ENCODE measurements around the gene DPY19L1. TPM values are rescaled to one million over a fixed set of nuclear protein-coding genes. Genes with fewer than 3 reads are reported as not detected.
"Not testable (repeated sequence)": the region's sequence is repeated elsewhere in the genome, so short reads cannot be mapped to it uniquely, and the experiment has no call there.

The DPY19L1 gene
- total RNA-seq, 1 donor from 2014 or later: 46.4 TPM

DNA sequence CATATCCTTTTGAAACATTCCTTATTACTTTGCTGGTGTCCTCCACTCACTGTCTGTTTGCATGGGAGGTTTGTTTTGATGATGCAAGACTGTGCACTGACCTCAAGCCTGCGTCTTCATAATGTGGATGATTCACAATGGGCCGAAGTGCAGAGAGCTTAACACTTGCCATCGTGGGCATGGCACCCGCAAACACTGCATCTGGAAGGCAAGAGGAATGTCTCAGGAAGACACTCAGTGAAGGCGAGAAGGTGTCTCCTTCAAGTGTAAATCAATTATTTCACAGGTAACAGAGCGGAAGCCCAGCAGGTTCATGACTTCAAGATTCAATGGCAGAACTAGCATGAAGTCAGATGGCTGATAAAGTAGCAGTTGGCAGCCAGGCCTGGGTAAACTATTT lies 98.1 kb downstream of the DPY19L1 start:
- no peaks in the 10 kb centered on the region for H3K79me2 ChIP-seq (ENCODE audit: insufficient read depth, low read length)
- TF ChIP-seq, protein P1, sequence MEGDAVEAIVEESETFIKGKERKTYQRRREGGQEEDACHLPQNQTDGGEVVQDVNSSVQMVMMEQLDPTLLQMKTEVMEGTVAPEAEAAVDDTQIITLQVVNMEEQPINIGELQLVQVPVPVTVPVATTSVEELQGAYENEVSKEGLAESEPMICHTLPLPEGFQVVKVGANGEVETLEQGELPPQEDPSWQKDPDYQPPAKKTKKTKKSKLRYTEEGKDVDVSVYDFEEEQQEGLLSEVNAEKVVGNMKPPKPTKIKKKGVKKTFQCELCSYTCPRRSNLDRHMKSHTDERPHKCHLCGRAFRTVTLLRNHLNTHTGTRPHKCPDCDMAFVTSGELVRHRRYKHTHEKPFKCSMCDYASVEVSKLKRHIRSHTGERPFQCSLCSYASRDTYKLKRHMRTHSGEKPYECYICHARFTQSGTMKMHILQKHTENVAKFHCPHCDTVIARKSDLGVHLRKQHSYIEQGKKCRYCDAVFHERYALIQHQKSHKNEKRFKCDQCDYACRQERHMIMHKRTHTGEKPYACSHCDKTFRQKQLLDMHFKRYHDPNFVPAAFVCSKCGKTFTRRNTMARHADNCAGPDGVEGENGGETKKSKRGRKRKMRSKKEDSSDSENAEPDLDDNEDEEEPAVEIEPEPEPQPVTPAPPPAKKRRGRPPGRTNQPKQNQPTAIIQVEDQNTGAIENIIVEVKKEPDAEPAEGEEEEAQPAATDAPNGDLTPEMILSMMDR (IDR thresholded peaks at IDR 0.05; ENCODE audit: insufficient read depth, low read depth, low read length): no peak
- TF ChIP-seq EZH2 (IDR thresholded peaks at IDR 0.05; ENCODE audit: insufficient read depth, low read length): no peak
- Mint-ChIP-seq H3K36me3 (ENCODE audit: low read depth, unreplicated experiment) (peaks cover 9% of the 10 kb centered on the region), H3K9me3 (ENCODE audit: unreplicated experiment) (peaks cover 4% of the 10 kb centered on the region), H3K4me1 (ENCODE audit: low read depth, unreplicated experiment) (peaks cover 10% of the 10 kb centered on the region), H3K4me3 (ENCODE audit: unreplicated experiment) (no peak overlapping the region), H3K27ac (ENCODE audit: unreplicated experiment) (peak overlapping the region; percentile 70), H3K27me3 (ENCODE audit: low read depth, unreplicated experiment) (no peaks in the 10 kb centered on the region)
- H3K36me3 ChIP-seq (ENCODE audit: insufficient read depth, low read length): peaks cover 2% of the 10 kb centered on the region
- H3K4me2 ChIP-seq (ENCODE audit: low read length): peak overlapping the region; percentile 28
- no peaks in the 10 kb centered on the region for H3K27me3 ChIP-seq (ENCODE audit: insufficient read depth, low read length)
- H4K20me1 ChIP-seq (ENCODE audit: insufficient read depth, low read length): no peaks in the 10 kb centered on the region
- no peak overlapping the region for H3K4me3 ChIP-seq (ENCODE audit: insufficient read depth, low read depth, low read length)
- no peak overlapping the region for H3K27ac ChIP-seq (ENCODE audit: low read depth, low read length)
- H3K4me1 ChIP-seq (ENCODE audit: insufficient read depth, low read length): peaks cover 6% of the 10 kb centered on the region
- H3K9ac ChIP-seq (ENCODE audit: low read length): no peak overlapping the region
- DNase-seq (ENCODE audit: low read depth) (peak; percentile 68), FAIRE-seq (no peak)
- H2AFZ ChIP-seq (ENCODE audit: low read depth, low read length): no peak overlapping the region
- no peaks in the 10 kb centered on the region for H3K9me3 ChIP-seq (ENCODE audit: insufficient read depth, low read depth, low read length)

DNA sequence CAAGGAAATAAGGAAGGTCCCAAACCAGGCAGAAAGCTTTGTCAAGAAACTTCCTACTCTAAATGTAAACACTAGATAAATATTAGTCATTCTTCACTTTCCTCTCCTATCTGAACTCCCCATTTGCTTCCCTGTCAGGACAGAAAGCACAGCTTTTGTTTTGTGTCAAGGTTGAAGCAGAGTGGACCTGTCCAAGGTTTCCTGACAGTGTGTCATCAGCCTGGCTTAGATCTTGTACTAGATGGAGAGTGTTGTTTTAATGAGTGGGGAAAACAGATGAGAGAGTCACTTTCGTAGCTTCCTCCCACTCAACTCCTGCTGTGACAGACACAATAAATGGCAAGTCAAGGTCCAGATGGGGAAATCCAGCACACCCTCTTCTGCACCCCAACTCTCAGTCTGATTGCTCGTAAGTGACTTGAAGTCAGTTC lies 101.5 kb downstream of the DPY19L1 start:
- not testable (repeated sequence) for H3K9ac ChIP-seq (ENCODE audit: low read length); H4K20me1 ChIP-seq (ENCODE audit: insufficient read depth, low read length); H3K36me3 ChIP-seq (ENCODE audit: insufficient read depth, low read length); H3K79me2 ChIP-seq (ENCODE audit: insufficient read depth, low read length); H3K27ac ChIP-seq (ENCODE audit: low read depth, low read length); H3K27ac Mint-ChIP-seq (ENCODE audit: unreplicated experiment); H3K9me3 ChIP-seq (ENCODE audit: insufficient read depth, low read depth, low read length); H3K9me3 Mint-ChIP-seq (ENCODE audit: unreplicated experiment); DNase-seq (ENCODE audit: low read depth); H2AFZ ChIP-seq (ENCODE audit: low read depth, low read length); H3K27me3 ChIP-seq (ENCODE audit: insufficient read depth, low read length); H3K27me3 Mint-ChIP-seq (ENCODE audit: low read depth, unreplicated experiment); H3K4me1 Mint-ChIP-seq (ENCODE audit: low read depth, unreplicated experiment); H3K4me1 ChIP-seq (ENCODE audit: insufficient read depth, low read length); H3K4me2 ChIP-seq (ENCODE audit: low read length); H3K4me3 Mint-ChIP-seq (ENCODE audit: unreplicated experiment); H3K4me3 ChIP-seq (ENCODE audit: insufficient read depth, low read depth, low read length)
- peaks cover 20% of the 10 kb centered on the region for H3K36me3 Mint-ChIP-seq (ENCODE audit: low read depth, unreplicated experiment)
- FAIRE-seq: peak; percentile 88

DNA sequence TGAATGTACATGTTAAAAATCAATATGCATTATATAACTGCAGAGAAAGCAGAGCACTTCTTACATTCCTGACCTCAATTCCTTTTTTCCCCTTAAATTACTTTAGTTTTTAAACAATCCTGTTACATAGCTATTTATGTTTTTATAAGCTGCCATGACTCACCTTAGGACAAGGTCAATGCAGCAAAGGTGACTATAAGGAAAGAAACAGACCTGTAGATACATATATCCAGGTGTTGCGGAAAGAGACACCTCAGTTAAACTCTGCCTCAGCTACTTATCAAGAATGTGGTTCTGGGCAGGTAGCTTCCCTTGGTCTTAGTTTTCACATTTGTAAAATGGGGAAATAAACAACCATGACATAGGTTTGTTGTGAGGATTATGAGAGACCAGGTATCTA lies 105.5 kb downstream of the DPY19L1 start:
- TF ChIP-seq, protein P1 (IDR thresholded peaks at IDR 0.05; ENCODE audit: insufficient read depth, low read depth, low read length): no peak
- no peak for TF ChIP-seq EZH2 (IDR thresholded peaks at IDR 0.05; ENCODE audit: insufficient read depth, low read length)
- Histone ChIP-seq H3K79me2 (ENCODE audit: insufficient read depth, low read length) (no peaks in the 10 kb centered on the region), H3K4me3 (ENCODE audit: insufficient read depth, low read depth, low read length) (no peak overlapping the region), H3K9ac (ENCODE audit: low read length) (no peak overlapping the region), H3K9me3 (ENCODE audit: insufficient read depth, low read depth, low read length) (no peaks in the 10 kb centered on the region), H3K4me1 (ENCODE audit: insufficient read depth, low read length) (no peaks in the 10 kb centered on the region), H3K27me3 (ENCODE audit: insufficient read depth, low read length) (no peaks in the 10 kb centered on the region), H2AFZ (ENCODE audit: low read depth, low read length) (no peak overlapping the region), H3K27ac (ENCODE audit: low read depth, low read length) (no peak overlapping the region), H3K4me2 (ENCODE audit: low read length) (no peak overlapping the region), H4K20me1 (ENCODE audit: insufficient read depth, low read length) (no peaks in the 10 kb centered on the region), H3K36me3 (ENCODE audit: insufficient read depth, low read length) (no peaks in the 10 kb centered on the region)
- FAIRE-seq: no peak
- DNase-seq (ENCODE audit: low read depth): no peak
- H3K36me3 Mint-ChIP-seq (ENCODE audit: low read depth, unreplicated experiment): peaks cover 31% of the 10 kb centered on the region
- peaks cover 6% of the 10 kb centered on the region for H3K9me3 Mint-ChIP-seq (ENCODE audit: unreplicated experiment)
- no peaks in the 10 kb centered on the region for H3K27me3 Mint-ChIP-seq (ENCODE audit: low read depth, unreplicated experiment)
- no peak overlapping the region for H3K27ac Mint-ChIP-seq (ENCODE audit: unreplicated experiment)
- H3K4me3 Mint-ChIP-seq (ENCODE audit: unreplicated experiment): no peak overlapping the region
- peaks cover 3% of the 10 kb centered on the region for H3K4me1 Mint-ChIP-seq (ENCODE audit: low read depth, unreplicated experiment)

DNA sequence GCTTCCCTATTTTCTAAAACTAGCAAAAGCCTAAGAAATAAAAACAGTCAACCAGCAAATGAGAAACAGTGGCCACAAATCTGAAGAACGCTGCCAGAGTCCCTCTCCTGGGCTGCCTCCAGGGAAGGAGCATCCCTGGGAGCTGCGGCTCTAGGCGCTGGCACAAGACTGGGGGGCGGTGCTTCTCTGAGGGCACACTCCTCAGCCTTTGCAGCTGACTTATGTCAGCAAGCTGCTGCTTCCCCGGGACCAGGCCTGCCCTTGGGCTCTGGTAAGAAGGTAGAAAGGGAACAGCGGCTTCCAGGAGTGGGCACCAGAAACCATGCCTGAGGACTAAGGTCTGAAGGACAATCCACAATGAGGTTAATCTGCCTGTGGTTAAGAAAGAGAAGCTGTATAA lies 107.5 kb downstream of the DPY19L1 start:
- H3K36me3 Mint-ChIP-seq (ENCODE audit: low read depth, unreplicated experiment): peaks cover 31% of the 10 kb centered on the region
- not testable (repeated sequence) for H3K4me3 ChIP-seq (ENCODE audit: insufficient read depth, low read depth, low read length); H3K4me1 ChIP-seq (ENCODE audit: insufficient read depth, low read length); H2AFZ ChIP-seq (ENCODE audit: low read depth, low read length); H3K4me1 Mint-ChIP-seq (ENCODE audit: low read depth, unreplicated experiment); DNase-seq (ENCODE audit: low read depth); H3K9me3 Mint-ChIP-seq (ENCODE audit: unreplicated experiment); H3K9me3 ChIP-seq (ENCODE audit: insufficient read depth, low read depth, low read length); H3K79me2 ChIP-seq (ENCODE audit: insufficient read depth, low read length); H3K27me3 Mint-ChIP-seq (ENCODE audit: low read depth, unreplicated experiment); H3K27me3 ChIP-seq (ENCODE audit: insufficient read depth, low read length); H3K36me3 ChIP-seq (ENCODE audit: insufficient read depth, low read length); H3K27ac Mint-ChIP-seq (ENCODE audit: unreplicated experiment); H4K20me1 ChIP-seq (ENCODE audit: insufficient read depth, low read length); H3K4me2 ChIP-seq (ENCODE audit: low read length); H3K9ac ChIP-seq (ENCODE audit: low read length); H3K27ac ChIP-seq (ENCODE audit: low read depth, low read length); FAIRE-seq; H3K4me3 Mint-ChIP-seq (ENCODE audit: unreplicated experiment)

Data from astrocyte (in vitro differentiated cells and primary cell).